GM12874 (cell line): Measurements from ENCODE around the gene DNMT1.

Source experiments
- CTCF ChIP-seq: IDR thresholded peaks from 2 replicates; pipeline ENCODE4 v1.5.1; 2011; ENCODE audit warnings: low read depth, mild to moderate bottlenecking, control low read depth, low read length, moderate library complexity; ENCODE audit not compliant: insufficient read depth

DNMT1 gene

GRCh38 chr19:10194500-10195198 is at the start of gene DNMT1:
DNMT1 (minus strand) TSS chr19:10194953; CDS start chr19:10194899, 54 bp downstream.
- no peak for TF ChIP-seq CTCF

- TF ChIP-seq CTCF, result no peak
These were observed 48.9 kb upstream of the DNMT1 start for GRCh38 chr19:10243606-10244005.

GRCh38 chr19:10238172-10238783 is 43.5 kb upstream of the DNMT1 start:
- TF ChIP-seq CTCF, result no peak

GRCh38 chr19:10237702-10238101 is 42.9 kb upstream of the DNMT1 start:
- no peak for TF ChIP-seq CTCF

GRCh38 chr19:10235003-10235402 is 40.2 kb upstream of the DNMT1 start:
- TF ChIP-seq CTCF, result no peak

GRCh38 chr19:10233946-10234345 is 39.2 kb upstream of the DNMT1 start:
- no peak for TF ChIP-seq CTCF

- no peak for TF ChIP-seq CTCF
These were observed 37.0 kb upstream of the DNMT1 start for GRCh38 chr19:10231612-10232228.
